ENCODE data around the gene MTPN. TPM values are rescaled to one million over a fixed set of nuclear protein-coding genes. Genes with fewer than 3 reads are reported as not detected.

MTPN gene
- total RNA-seq, 1 experiment from 2014 or later: 98.2 TPM

DNA sequence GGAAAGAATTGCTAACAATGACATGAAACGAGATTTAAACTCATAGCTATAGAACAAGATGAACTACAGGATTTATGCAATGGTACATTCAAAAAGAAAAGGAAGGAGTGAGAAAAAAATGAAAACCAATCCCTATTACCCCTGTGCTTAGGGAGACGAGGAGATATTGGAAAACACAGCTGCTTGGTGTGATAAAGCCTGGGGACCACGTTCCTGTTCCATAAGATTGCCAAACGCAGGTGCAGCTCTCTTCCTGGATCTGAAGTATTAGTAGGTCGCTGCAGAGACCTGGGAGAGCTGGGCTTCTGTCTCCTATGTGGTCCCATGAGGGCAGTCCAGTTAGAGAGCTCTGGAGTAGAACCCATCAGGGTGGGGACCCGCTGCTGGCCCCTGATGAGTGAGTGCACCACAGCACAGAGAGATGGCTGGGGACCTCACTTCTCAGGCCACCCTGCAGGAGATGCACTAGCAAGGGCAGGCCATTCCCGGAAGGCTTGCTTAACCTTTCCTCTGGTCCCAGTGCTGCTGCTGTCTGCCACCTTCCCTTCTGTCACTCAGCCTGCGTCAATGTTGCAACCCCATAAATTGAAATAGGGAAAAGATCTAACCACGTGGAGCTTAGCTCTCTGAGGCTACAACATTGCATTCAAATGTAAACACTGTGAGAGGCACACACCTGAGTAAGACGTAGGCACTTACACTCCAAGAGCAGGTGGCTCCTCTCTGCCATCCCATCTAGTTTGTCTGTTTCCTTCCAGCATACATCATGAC lies 57.9 kb downstream of the MTPN start:
- no peak overlapping the region for H4K8ac ChIP-seq (replicated peaks; ENCODE audit: insufficient read length, low read depth, low read length)
- H3K4me2 ChIP-seq (ENCODE audit: insufficient read depth, insufficient read length, low read length): no peak overlapping the region
- H2BK20ac ChIP-seq (ENCODE audit: low read depth, low read length, poor library complexity, severe bottlenecking): no peak overlapping the region
- no peak overlapping the region for H3K9ac ChIP-seq (ENCODE audit: extremely low read depth, insufficient read length, low read length)
- H3K4me1 ChIP-seq (ENCODE audit: insufficient read depth, low read length): no peaks in the 10 kb centered on the region
- H3K14ac ChIP-seq (ENCODE audit: insufficient read depth, low read length): no peak overlapping the region
- H3K4ac ChIP-seq (ENCODE audit: low read depth, low read length): no peak overlapping the region
- no peak overlapping the region for H2BK120ac ChIP-seq (ENCODE audit: low read depth, low read length, poor library complexity, severe bottlenecking)
- no peaks in the 10 kb centered on the region for H3K79me1 ChIP-seq (ENCODE audit: insufficient read depth, low read depth, low read length, poor library complexity, severe bottlenecking)
- Mint-ChIP-seq H3K27me3 (ENCODE audit: low read depth) (no peaks in the 10 kb centered on the region), H3K4me3 (no peak overlapping the region), H3K4me1 (peaks cover 3 to 8% of the 10 kb centered on the region in 2 experiments; a peak in 3 of 4 replicates), H3K36me3 (ENCODE audit: insufficient read depth in 1 of 3, low read depth in 3 of 3) (no peaks in the 10 kb centered on the region), H3K27ac (no peak overlapping the region; a peak in 1 of 7 replicates), H3K9me3 (no peaks in the 10 kb centered on the region)
- no peak overlapping the region for H3K27ac ChIP-seq (ENCODE audit: insufficient read length, low read depth, low read length)
- no peak overlapping the region for H4K5ac ChIP-seq (ENCODE audit: insufficient read length, low read depth, low read length)
- no peak overlapping the region for H3T11ph ChIP-seq (ENCODE audit: low read length)
- no peaks in the 10 kb centered on the region for H3K23me2 ChIP-seq (ENCODE audit: insufficient read length, low read depth, low read length, poor library complexity, severe bottlenecking)
- H3K23ac ChIP-seq (ENCODE audit: insufficient read length, low read depth, low read length): no peak overlapping the region
- H3K9me3 ChIP-seq (ENCODE audit: control insufficient read depth, low read depth, low read length): no peaks in the 10 kb centered on the region
- no CpG with 5 or more reads among the region's 10 CpGs for WGBS (ENCODE audit: extremely low coverage, insufficient read length, low lambda C conversion rate)
- H4K91ac ChIP-seq (ENCODE audit: insufficient read length, low read depth, low read length): no peak overlapping the region
- DNase-seq: no peak
- H3K56ac ChIP-seq (ENCODE audit: insufficient read length, low read depth, low read length): no peak overlapping the region
- no peak overlapping the region for H2AFZ ChIP-seq (ENCODE audit: low read length)
- TF ChIP-seq, protein P1, sequence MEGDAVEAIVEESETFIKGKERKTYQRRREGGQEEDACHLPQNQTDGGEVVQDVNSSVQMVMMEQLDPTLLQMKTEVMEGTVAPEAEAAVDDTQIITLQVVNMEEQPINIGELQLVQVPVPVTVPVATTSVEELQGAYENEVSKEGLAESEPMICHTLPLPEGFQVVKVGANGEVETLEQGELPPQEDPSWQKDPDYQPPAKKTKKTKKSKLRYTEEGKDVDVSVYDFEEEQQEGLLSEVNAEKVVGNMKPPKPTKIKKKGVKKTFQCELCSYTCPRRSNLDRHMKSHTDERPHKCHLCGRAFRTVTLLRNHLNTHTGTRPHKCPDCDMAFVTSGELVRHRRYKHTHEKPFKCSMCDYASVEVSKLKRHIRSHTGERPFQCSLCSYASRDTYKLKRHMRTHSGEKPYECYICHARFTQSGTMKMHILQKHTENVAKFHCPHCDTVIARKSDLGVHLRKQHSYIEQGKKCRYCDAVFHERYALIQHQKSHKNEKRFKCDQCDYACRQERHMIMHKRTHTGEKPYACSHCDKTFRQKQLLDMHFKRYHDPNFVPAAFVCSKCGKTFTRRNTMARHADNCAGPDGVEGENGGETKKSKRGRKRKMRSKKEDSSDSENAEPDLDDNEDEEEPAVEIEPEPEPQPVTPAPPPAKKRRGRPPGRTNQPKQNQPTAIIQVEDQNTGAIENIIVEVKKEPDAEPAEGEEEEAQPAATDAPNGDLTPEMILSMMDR (conservative IDR thresholded peaks at IDR 0.05): no peak
- no peak overlapping the region for H2AK5ac ChIP-seq (ENCODE audit: insufficient read length, low read length)
- no peak overlapping the region for H2BK15ac ChIP-seq (ENCODE audit: low read depth, low read length)
- H2BK12ac ChIP-seq (ENCODE audit: insufficient read length, low read depth, low read length): no peak overlapping the region
- H3K18ac ChIP-seq (ENCODE audit: insufficient read length, low read depth, low read length): no peak overlapping the region
- no peaks in the 10 kb centered on the region for H3K79me2 ChIP-seq (ENCODE audit: insufficient read depth, low read length)
- peaks cover 2% of the 10 kb centered on the region for H4K20me1 ChIP-seq (ENCODE audit: control insufficient read depth, insufficient read depth, insufficient read length)
- H2BK5ac ChIP-seq (ENCODE audit: insufficient read length, low read length): no peak overlapping the region
- H3K27me3 ChIP-seq (ENCODE audit: insufficient read depth, low read length): no peaks in the 10 kb centered on the region

Measured in H9 (cell line).